ENCODE results near the gene PTK7. TPM values are rescaled to one million over a fixed set of nuclear protein-coding genes. Genes with fewer than 3 reads are reported as not detected.

Gene PTK7
- total RNA-seq, 1 experiment from 2014 or later: 165 TPM

DNA sequence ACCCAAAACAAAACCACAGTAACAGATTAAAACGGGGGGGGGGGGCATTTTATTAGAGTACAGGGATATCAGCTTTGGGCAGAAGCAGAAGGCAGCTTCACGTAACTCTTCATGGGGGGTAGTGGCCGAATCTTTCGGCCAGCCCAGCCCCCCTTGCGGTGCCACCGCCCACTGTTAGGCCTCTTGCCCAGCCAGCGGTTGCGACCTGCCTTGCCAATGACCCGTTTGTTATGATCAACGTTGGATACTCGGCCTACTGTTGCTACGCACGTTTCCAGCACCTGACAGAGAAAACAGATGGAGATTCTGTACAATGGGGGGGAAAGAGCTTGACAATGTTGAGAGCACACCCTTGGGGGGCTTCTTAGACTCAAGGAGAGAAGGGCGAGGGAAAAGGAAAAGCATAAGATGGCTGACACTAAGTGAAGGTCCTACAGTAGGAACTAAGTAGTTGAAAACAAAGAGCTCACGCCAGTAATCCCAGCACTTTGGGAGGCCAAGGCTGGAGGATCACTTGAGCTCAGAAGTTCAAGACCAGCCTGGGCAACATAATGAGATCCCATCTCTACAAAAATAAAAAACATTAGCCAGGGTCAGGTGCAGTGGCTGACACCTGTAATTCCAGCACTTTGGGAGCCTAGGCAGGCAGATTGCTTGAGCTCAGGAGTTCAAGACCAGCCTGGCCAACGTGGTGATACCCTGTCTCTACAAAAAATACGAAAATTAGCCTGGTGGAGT lies 21.7 kb upstream of the PTK7 start (continued):
- TF ChIP-seq GTF2I (CRISPR knock-in tag; conservative IDR thresholded peaks at IDR 0.05) (no peak), MXD4 (CRISPR knock-in tag; IDR thresholded peaks at IDR 0.05; ENCODE audit: borderline replicate concordance) (no peak), TEAD1 (CRISPR knock-in tag; IDR thresholded peaks at IDR 0.05) (no peak), EMX1 (CRISPR knock-in tag; IDR thresholded peaks at IDR 0.05) (no peak), NFATC4 (CRISPR knock-in tag; IDR thresholded peaks at IDR 0.05) (no peak), ZNF423 (CRISPR knock-in tag; IDR thresholded peaks at IDR 0.05) (no peak)

DNA sequence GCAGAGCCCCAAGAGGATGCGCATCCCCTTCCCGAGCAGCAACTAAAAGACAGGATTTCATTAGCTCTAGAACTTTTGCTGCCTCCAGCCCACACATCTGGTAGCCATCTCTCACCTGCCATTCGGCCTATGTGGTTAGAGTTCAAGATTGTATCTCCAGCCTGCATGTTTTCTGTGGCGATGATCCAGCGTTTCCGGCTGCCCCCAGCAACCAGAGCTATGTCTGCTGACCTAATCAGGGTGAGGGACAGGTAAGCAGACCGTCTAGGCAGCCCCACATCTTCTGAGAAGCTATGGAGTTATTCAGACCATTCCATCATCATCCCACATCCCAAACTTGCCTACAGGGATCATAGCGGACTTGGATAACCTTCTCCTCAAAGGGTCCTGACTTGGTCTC lies 20.1 kb upstream of the PTK7 start:
- ATAC-seq: no peak
- Mint-ChIP-seq H3K9me3 (no peaks in the 10 kb centered on the region), H3K27me3 (ENCODE audit: low read depth) (no peaks in the 10 kb centered on the region), H3K4me1 (peaks cover 42% of the 10 kb centered on the region), H3K27ac (peak overlapping the region; percentile 82), H3K4me3 (no peak overlapping the region), H3K36me3 (peaks cover 22% of the 10 kb centered on the region)
- ChIA-PET POLR2A (no interaction called here), CTCF (no interaction called here)
- DNase-seq (ENCODE audit: low spot score): no peak
- TF ChIP-seq, protein P1, sequence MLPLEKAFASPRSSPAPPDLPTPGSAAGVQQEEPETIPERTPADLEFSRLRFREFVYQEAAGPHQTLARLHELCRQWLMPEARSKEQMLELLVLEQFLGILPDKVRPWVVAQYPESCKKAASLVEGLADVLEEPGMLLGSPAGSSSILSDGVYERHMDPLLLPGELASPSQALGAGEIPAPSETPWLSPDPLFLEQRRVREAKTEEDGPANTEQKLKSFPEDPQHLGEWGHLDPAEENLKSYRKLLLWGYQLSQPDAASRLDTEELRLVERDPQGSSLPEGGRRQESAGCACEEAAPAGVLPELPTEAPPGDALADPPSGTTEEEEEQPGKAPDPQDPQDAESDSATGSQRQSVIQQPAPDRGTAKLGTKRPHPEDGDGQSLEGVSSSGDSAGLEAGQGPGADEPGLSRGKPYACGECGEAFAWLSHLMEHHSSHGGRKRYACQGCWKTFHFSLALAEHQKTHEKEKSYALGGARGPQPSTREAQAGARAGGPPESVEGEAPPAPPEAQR (CRISPR knock-in tag; IDR thresholded peaks at IDR 0.05): no peak
- TF ChIP-seq FOXP1 (CRISPR knock-in tag; IDR thresholded peaks at IDR 0.05; ENCODE audit: borderline replicate concordance): no peak
- TF ChIP-seq MXD4 (CRISPR knock-in tag; IDR thresholded peaks at IDR 0.05; ENCODE audit: borderline replicate concordance): no peak
- TF ChIP-seq SMAD4 (CRISPR knock-in tag; IDR thresholded peaks at IDR 0.05): no peak
- no peak for TF ChIP-seq NFYB (CRISPR knock-in tag; conservative IDR thresholded peaks at IDR 0.05; ENCODE audit: low read depth)
- no peak for TF ChIP-seq GRHL2 (CRISPR knock-in tag; IDR thresholded peaks at IDR 0.05; ENCODE audit: insufficient replicate concordance, severe bottlenecking)
- TF ChIP-seq, protein P2, sequence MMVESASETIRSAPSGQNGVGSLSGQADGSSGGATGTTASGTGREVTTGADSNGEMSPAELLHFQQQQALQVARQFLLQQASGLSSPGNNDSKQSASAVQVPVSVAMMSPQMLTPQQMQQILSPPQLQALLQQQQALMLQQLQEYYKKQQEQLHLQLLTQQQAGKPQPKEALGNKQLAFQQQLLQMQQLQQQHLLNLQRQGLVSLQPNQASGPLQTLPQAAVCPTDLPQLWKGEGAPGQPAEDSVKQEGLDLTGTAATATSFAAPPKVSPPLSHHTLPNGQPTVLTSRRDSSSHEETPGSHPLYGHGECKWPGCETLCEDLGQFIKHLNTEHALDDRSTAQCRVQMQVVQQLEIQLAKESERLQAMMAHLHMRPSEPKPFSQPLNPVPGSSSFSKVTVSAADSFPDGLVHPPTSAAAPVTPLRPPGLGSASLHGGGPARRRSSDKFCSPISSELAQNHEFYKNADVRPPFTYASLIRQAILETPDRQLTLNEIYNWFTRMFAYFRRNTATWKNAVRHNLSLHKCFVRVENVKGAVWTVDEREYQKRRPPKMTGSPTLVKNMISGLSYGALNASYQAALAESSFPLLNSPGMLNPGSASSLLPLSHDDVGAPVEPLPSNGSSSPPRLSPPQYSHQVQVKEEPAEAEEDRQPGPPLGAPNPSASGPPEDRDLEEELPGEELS (CRISPR knock-in tag; IDR thresholded peaks at IDR 0.05): no peak
- TF ChIP-seq, protein P3, sequence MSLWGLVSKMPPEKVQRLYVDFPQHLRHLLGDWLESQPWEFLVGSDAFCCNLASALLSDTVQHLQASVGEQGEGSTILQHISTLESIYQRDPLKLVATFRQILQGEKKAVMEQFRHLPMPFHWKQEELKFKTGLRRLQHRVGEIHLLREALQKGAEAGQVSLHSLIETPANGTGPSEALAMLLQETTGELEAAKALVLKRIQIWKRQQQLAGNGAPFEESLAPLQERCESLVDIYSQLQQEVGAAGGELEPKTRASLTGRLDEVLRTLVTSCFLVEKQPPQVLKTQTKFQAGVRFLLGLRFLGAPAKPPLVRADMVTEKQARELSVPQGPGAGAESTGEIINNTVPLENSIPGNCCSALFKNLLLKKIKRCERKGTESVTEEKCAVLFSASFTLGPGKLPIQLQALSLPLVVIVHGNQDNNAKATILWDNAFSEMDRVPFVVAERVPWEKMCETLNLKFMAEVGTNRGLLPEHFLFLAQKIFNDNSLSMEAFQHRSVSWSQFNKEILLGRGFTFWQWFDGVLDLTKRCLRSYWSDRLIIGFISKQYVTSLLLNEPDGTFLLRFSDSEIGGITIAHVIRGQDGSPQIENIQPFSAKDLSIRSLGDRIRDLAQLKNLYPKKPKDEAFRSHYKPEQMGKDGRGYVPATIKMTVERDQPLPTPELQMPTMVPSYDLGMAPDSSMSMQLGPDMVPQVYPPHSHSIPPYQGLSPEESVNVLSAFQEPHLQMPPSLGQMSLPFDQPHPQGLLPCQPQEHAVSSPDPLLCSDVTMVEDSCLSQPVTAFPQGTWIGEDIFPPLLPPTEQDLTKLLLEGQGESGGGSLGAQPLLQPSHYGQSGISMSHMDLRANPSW (CRISPR knock-in tag; conservative IDR thresholded peaks at IDR 0.05; ENCODE audit: low read depth): no peak
- TF ChIP-seq OVOL2 (CRISPR knock-in tag; IDR thresholded peaks at IDR 0.05; ENCODE audit: borderline replicate concordance): no peak
- TF ChIP-seq, protein P4, sequence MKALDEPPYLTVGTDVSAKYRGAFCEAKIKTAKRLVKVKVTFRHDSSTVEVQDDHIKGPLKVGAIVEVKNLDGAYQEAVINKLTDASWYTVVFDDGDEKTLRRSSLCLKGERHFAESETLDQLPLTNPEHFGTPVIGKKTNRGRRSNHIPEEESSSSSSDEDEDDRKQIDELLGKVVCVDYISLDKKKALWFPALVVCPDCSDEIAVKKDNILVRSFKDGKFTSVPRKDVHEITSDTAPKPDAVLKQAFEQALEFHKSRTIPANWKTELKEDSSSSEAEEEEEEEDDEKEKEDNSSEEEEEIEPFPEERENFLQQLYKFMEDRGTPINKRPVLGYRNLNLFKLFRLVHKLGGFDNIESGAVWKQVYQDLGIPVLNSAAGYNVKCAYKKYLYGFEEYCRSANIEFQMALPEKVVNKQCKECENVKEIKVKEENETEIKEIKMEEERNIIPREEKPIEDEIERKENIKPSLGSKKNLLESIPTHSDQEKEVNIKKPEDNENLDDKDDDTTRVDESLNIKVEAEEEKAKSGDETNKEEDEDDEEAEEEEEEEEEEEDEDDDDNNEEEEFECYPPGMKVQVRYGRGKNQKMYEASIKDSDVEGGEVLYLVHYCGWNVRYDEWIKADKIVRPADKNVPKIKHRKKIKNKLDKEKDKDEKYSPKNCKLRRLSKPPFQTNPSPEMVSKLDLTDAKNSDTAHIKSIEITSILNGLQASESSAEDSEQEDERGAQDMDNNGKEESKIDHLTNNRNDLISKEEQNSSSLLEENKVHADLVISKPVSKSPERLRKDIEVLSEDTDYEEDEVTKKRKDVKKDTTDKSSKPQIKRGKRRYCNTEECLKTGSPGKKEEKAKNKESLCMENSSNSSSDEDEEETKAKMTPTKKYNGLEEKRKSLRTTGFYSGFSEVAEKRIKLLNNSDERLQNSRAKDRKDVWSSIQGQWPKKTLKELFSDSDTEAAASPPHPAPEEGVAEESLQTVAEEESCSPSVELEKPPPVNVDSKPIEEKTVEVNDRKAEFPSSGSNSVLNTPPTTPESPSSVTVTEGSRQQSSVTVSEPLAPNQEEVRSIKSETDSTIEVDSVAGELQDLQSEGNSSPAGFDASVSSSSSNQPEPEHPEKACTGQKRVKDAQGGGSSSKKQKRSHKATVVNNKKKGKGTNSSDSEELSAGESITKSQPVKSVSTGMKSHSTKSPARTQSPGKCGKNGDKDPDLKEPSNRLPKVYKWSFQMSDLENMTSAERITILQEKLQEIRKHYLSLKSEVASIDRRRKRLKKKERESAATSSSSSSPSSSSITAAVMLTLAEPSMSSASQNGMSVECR (CRISPR knock-in tag; IDR thresholded peaks at IDR 0.05; ENCODE audit: borderline replicate concordance): no peak
- no peak for TF ChIP-seq RELA (CRISPR knock-in tag; IDR thresholded peaks at IDR 0.05; ENCODE audit: borderline replicate concordance)
- TF ChIP-seq, protein P5, sequence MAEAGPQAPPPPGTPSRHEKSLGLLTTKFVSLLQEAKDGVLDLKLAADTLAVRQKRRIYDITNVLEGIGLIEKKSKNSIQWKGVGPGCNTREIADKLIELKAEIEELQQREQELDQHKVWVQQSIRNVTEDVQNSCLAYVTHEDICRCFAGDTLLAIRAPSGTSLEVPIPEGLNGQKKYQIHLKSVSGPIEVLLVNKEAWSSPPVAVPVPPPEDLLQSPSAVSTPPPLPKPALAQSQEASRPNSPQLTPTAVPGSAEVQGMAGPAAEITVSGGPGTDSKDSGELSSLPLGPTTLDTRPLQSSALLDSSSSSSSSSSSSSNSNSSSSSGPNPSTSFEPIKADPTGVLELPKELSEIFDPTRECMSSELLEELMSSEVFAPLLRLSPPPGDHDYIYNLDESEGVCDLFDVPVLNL (CRISPR knock-in tag; IDR thresholded peaks at IDR 0.05; ENCODE audit: borderline replicate concordance, low read depth): no peak
- no peak for TF ChIP-seq ZNF121 (CRISPR knock-in tag; IDR thresholded peaks at IDR 0.05)
- TF ChIP-seq, protein P6, sequence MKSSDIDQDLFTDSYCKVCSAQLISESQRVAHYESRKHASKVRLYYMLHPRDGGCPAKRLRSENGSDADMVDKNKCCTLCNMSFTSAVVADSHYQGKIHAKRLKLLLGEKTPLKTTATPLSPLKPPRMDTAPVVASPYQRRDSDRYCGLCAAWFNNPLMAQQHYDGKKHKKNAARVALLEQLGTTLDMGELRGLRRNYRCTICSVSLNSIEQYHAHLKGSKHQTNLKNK (CRISPR knock-in tag; IDR thresholded peaks at IDR 0.05): no peak
- TF ChIP-seq, protein P7, sequence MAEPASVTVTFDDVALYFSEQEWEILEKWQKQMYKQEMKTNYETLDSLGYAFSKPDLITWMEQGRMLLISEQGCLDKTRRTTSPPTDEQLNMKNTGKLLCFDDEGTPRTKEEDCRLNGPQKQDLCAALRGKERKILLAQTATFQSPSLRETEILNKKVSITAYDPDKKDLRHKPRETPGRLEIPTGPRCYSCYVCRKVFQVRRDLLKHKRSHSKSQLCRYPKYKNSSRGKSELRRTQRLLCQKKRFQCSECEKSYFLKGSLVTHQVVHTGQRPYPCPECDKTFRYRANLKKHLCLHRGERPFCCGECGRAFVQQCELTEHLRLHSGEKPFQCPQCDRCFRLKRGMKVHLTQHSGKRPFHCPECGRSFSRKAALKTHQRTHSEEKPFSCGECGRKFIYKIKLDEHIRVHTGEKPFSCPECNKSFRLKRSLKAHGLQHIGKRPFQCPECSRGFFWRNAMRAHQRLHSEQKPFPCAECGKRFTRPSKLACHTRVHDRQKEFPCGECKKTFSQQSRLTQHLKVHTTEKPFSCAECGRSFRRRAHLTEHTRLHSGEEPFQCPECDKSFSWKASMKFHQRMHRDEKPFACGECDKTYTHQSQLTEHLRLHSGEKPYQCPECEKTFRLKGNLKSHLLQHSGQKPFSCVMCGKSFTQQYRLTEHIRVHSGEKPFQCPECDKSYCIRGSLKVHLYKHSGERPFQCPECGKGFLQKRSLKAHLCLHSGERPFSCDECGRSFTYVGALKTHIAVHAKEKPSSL (CRISPR knock-in tag; conservative IDR thresholded peaks at IDR 0.05): no peak
- TF ChIP-seq TCF7 (CRISPR knock-in tag; IDR thresholded peaks at IDR 0.05; ENCODE audit: low read depth): no peak
- TF ChIP-seq NR2C2 (CRISPR knock-in tag; IDR thresholded peaks at IDR 0.05): no peak

All from WTC11 (cell line).